22Rv1 (cell line): Measurements from ENCODE around the gene ATF3.

ENCODE experiments used
- ZFX ChIP-seq: fragments of 450-650 bp; IDR thresholded peaks from 2 replicates; pipeline ENCODE4 v1.6.1; 2017; ENCODE audit warnings: antibody characterized with exemption, borderline replicate concordance
- TF ChIP-seq, protein P1 (sequence below): fragments of 450-650 bp; IDR thresholded peaks from 2 replicates; pipeline ENCODE4 v1.5.1; 2017; ENCODE audit warnings: mild to moderate bottlenecking

DNA sequence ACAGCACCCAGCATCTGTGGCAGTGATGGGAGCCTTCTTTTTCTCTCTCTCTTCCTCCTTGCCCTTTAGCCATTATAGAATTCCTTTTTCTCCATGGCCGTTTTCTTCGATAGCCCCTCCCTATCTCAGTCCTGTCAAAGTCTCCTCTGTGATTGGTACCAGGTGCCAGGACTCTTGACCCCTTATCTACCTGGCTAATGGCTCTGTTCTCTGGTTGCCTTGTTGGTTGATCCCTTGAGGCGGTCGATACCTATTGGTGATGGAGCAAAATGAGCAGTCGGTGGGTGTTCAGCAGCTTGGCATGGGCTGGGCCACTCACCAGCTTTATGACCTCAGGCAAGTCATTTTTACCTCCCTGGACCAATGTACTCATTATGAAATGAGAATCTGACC lies 2.0 kb downstream of the ATF3 start:
- TF ChIP-seq, protein P1, sequence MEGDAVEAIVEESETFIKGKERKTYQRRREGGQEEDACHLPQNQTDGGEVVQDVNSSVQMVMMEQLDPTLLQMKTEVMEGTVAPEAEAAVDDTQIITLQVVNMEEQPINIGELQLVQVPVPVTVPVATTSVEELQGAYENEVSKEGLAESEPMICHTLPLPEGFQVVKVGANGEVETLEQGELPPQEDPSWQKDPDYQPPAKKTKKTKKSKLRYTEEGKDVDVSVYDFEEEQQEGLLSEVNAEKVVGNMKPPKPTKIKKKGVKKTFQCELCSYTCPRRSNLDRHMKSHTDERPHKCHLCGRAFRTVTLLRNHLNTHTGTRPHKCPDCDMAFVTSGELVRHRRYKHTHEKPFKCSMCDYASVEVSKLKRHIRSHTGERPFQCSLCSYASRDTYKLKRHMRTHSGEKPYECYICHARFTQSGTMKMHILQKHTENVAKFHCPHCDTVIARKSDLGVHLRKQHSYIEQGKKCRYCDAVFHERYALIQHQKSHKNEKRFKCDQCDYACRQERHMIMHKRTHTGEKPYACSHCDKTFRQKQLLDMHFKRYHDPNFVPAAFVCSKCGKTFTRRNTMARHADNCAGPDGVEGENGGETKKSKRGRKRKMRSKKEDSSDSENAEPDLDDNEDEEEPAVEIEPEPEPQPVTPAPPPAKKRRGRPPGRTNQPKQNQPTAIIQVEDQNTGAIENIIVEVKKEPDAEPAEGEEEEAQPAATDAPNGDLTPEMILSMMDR: no peak
- no peak for TF ChIP-seq ZFX
